HepG2 (cell line): ENCODE data around the gene FMO3. TPM values are rescaled to one million over a fixed set of nuclear protein-coding genes. Genes with fewer than 3 reads are reported as not detected.

Experiments
- ATAC-seq: fragments of 200-7000 bp; cut with Tn5 transposase; 3 replicates; pipeline ENCODE4 v1.9.1; 2020; ENCODE audit warnings: mild to moderate bottlenecking, moderate library complexity
- BruUV-seq: library from RNA; stranded (reverse); fragments of 400-500 nt; replicated peaks from 2 replicates; lab custom pipeline; 2021; lab: Mats Ljungman, UMichigan
- CTCF ChIA-PET: fragments of 300-600 bp; formaldehyde crosslinking; extraction: SDS; loops from one replicate; lab custom pipeline; 2021; ENCODE audit warnings: low total read pairs, inconsistent platforms, low intra/inter-chr PET ratio; lab: Yijun Ruan, JAX
- POLR2A ChIA-PET: fragments of 350-600 bp; sonication (Branson Sonifier 250); formaldehyde crosslinking; loops from one replicate; lab custom pipeline; 2020; ENCODE audit warnings: antibody characterized with exemption, inconsistent platforms; lab: Yijun Ruan, JAX
- DNase-seq: peaks from one replicate; pipeline ENCODE4 v3.0.0-alpha.2; 2015; ENCODE audit warnings: low spot score
- FAIRE-seq: peaks from 3 replicates; lab custom pipeline; 2011; peaks lifted over from hg19 to GRCh38; lab: Jason Lieb, UNC
- H2AFZ ChIP-seq: one replicate; pipeline ENCODE4 v1.6.1; 2011; ENCODE audit warnings: low read length, inconsistent platforms
- H3K27ac ChIP-seq: fragments of 300-600 bp; 3 replicates; pipeline ENCODE4 v1.8.0; 2011; ENCODE audit warnings: mixed run types, mild to moderate bottlenecking, mixed read lengths, low read length, inconsistent platforms; ENCODE audit not compliant: insufficient read depth; ENCODE audit errors: extremely low read length
- H3K27me3 ChIP-seq, 2 experiments: fragments of 200-600 bp in 1 of 2; 2 replicates in 1 of 2; 3 replicates in 1 of 2; pipeline versions ENCODE4 v1.6.0 to v1.8.0; 2011; ENCODE audit warnings: low read length in 2 of 2, mild to moderate bottlenecking in 2 of 2, moderate library complexity in 2 of 2, inconsistent platforms in 1 of 2; ENCODE audit not compliant: insufficient read depth in 2 of 2, control insufficient read depth in 1 of 2
- H3K36me3 ChIP-seq, 2 experiments: fragments of 200-600 bp in 1 of 2; replicated peaks in 1 of 2; 2 replicates in 1 of 2; 3 replicates in 1 of 2; pipeline versions ENCODE4 v1.5.1 to v1.8.0; 2011; ENCODE audit warnings: low read length in 2 of 2, inconsistent platforms in 1 of 2; ENCODE audit not compliant: insufficient read depth in 2 of 2, control insufficient read depth in 1 of 2
- H3K4me1 ChIP-seq: 2 replicates; pipeline ENCODE4 v1.5.1; 2012; ENCODE audit warnings: low read length, inconsistent platforms; ENCODE audit not compliant: insufficient read depth
- H3K4me2 ChIP-seq: 2 replicates; pipeline ENCODE4 v1.6.0; 2011; ENCODE audit warnings: low read depth, low read length, inconsistent platforms
- H3K4me3 ChIP-seq, 3 experiments: fragments of 200-600 bp in 1 of 3; sonication (generic), shearing (Covaris generic) in 1 of 3; replicated peaks in 1 of 3; 2 replicates each; pipeline ENCODE4 v1.5.1; 2011 to 2016; ENCODE audit warnings: low read length in 3 of 3, inconsistent platforms in 2 of 3, low read depth in 2 of 3, mild to moderate bottlenecking in 2 of 3, control low read depth in 1 of 3, mixed read lengths in 1 of 3; ENCODE audit not compliant: insufficient read depth in 1 of 3
- H3K79me2 ChIP-seq: one replicate; pipeline ENCODE4 v1.6.1; 2011; ENCODE audit warnings: low read length, inconsistent platforms; ENCODE audit not compliant: insufficient read depth
- H3K9ac ChIP-seq: 2 replicates; pipeline ENCODE4 v1.6.0; 2011; ENCODE audit warnings: mild to moderate bottlenecking, low read depth, low read length, inconsistent platforms; ENCODE audit not compliant: insufficient read depth
- H3K9me3 ChIP-seq: 2 replicates; pipeline ENCODE4 v1.5.1; 2012; ENCODE audit warnings: mild to moderate bottlenecking, low read length
- H4K20me1 ChIP-seq: 2 replicates; pipeline ENCODE4 v1.6.0; 2011; ENCODE audit warnings: inconsistent platforms, mild to moderate bottlenecking, low read length, moderate library complexity; ENCODE audit not compliant: insufficient read depth
- CEBPZ ChIP-seq: IDR thresholded peaks from 2 replicates; pipeline ENCODE4 v1.6.1; 2012; ENCODE audit warnings: low read length, improper control_type of control experiment
- DDIT3 ChIP-seq: sonication (generic); formaldehyde crosslinking; IDR thresholded peaks from 2 replicates; pipeline ENCODE4 v1.4.0; 2020; ENCODE audit warnings: mild to moderate bottlenecking, missing genetic modification reagents
- HNRNPK ChIP-seq: fragments of 200-400 bp; formaldehyde crosslinking; IDR thresholded peaks from 2 replicates; pipeline ENCODE4 v1.6.1; 2018; ENCODE audit warnings: low read length, low read depth, moderate library complexity, mild to moderate bottlenecking; ENCODE audit not compliant: poor library complexity, severe bottlenecking
- SNRNP70 ChIP-seq: fragments of 200-400 bp; formaldehyde crosslinking; IDR thresholded peaks from 2 replicates; pipeline ENCODE4 v1.6.1; 2017; ENCODE audit warnings: mild to moderate bottlenecking, low read depth, low read length, moderate library complexity
- SSRP1 ChIP-seq: IDR thresholded peaks from 2 replicates; pipeline ENCODE4 v1.6.1; 2016; ENCODE audit warnings: control low read depth
- ZNF251 ChIP-seq: sonication (generic); formaldehyde crosslinking; IDR thresholded peaks from 2 replicates; pipeline ENCODE4 v1.9.0; 2021; ENCODE audit warnings: mild to moderate bottlenecking, missing genetic modification reagents
- ZNF766 ChIP-seq: sonication (generic); formaldehyde crosslinking; IDR thresholded peaks from 2 replicates; pipeline ENCODE4 v1.5.0; 2020; ENCODE audit warnings: missing genetic modification reagents, borderline replicate concordance
- WGBS: methylation state at CpG from one replicate; pipeline ENCODE4 v1.1.6; 2017; ENCODE audit warnings: low lambda C conversion rate; 5-methylcytosine and 5-hydroxymethylcytosine counted together
- in situ Hi-C: cut with HindIII; loops from 2 replicates; pipeline ENCODE4 v1.10.0; 2017; ENCODE audit warnings: low pct_unique_long_range_greater_than_20kb; ENCODE audit not compliant: extremely low pct_ligation_motif_present
- intact Hi-C: fragments of 100-400 bp; cut with micrococcal nuclease; formaldehyde crosslinking; loops from one replicate; pipeline ENCODE4 v1.10.0; 2022; ENCODE audit not compliant: unreplicated experiment
- polyA plus RNA-seq, 8 experiments: library from polyadenylated mRNA; depleted of rRNA in 3 of 8; stranded (reverse) in 7 of 8; unstranded in 1 of 8; fragments of >200 nt; fragmentation: Illumina TruSeq in 4 of 8; extraction: Trizol in 4 of 8; gene quantifications; 2 replicates each; pipeline versions ENCODE4 v1.2.1 to v1.2.3, GENCODE V29; 2011 to 2016; ENCODE audit warnings: low read depth in 4 of 8, missing spikeins in 1 of 8, mixed read lengths in 1 of 8; ENCODE audit not compliant: insufficient read depth in 1 of 8
- total RNA-seq, 5 experiments: library from RNA; depleted of rRNA; stranded (reverse); fragments of >200 nt; fragmentation: Illumina TruSeq; extraction: Trizol; gene quantifications; 2 replicates each; pipeline ENCODE4 v1.2.3, GENCODE V29; 2016; ENCODE audit warnings: low read depth in 1 of 5

The FMO3 gene
- total and polyA plus RNA-seq, 2 of the 13 experiments (the other 11 are each of a cell fraction or from before 2014, with no cell fraction given) = not detected

- no peak overlapping the region for H3K27ac ChIP-seq
- H4K20me1 ChIP-seq = no peaks in the 10 kb centered on the region
- H3K9me3 ChIP-seq = no peaks in the 10 kb centered on the region; the same call in 1 of the 2 replicates
- no peaks in the 10 kb centered on the region for H3K27me3 ChIP-seq
- no peak for FAIRE-seq
- TF ChIP-seq ZNF766 (CRISPR knock-in tag) (no peak), HNRNPK (no peak), SSRP1 (no peak), DDIT3 (CRISPR knock-in tag) (no peak), CEBPZ (no peak), SNRNP70 (no peak), ZNF251 (CRISPR knock-in tag) (no peak)
- TF ChIP-seq, all 625 proteins: peak for 0
- Histone ChIP-seq H3K4me3 (no peak overlapping the region), H3K9ac (no peak overlapping the region), H3K79me2 (no peaks in the 10 kb centered on the region), H3K4me1 (peaks cover 22% of the 10 kb centered on the region), H2AFZ (no peak overlapping the region), H3K36me3 (no peaks in the 10 kb centered on the region), H3K4me2 (no peak overlapping the region)
- BruUV-seq = no TSS peak
- intact Hi-C loops = no loop called here
- in situ Hi-C loops = no loop called here
- ChIA-PET CTCF (no interaction called here), POLR2A (no interaction called here)
- no peak for DNase-seq
- no peak for ATAC-seq
- 41% methylated on average over 2 of the region's 2 CpGs for WGBS
Observed at GRCh38 chr1:171159148-171159547, 68.4 kb downstream of the FMO3 start.
